OCI-LY7 (cell line): ENCODE results near the gene SYNE3. TPM values are rescaled to one million over a fixed set of nuclear protein-coding genes. Genes with fewer than 3 reads are reported as not detected.

Experiments
- BruUV-seq: library from RNA; stranded (reverse); fragments of 400-500 nt; replicated peaks from 2 replicates; lab custom pipeline; 2021; lab: Mats Ljungman, UMichigan
- CTCF ChIA-PET: fragments of 300-600 bp; sonication (Branson Sonifier 250); formaldehyde crosslinking; loops from one replicate; lab custom pipeline; 2022; ENCODE audit warnings: antibody characterized with exemption; ENCODE audit not compliant: unreplicated experiment; lab: Charles Lee
- POLR2A ChIA-PET: fragments of 300-600 bp; sonication (Branson Sonifier 250); formaldehyde crosslinking; loops from one replicate; lab custom pipeline; 2022; ENCODE audit warnings: antibody characterized with exemption; lab: Charles Lee
- DNase-seq: peaks from one replicate; pipeline ENCODE4 v3.0.0-alpha.2; 2015; ENCODE audit warnings: low spot score
- H2AFZ ChIP-seq: fragments of 200-600 bp; sonication (generic), shearing (Covaris generic); 2 replicates; pipeline ENCODE4 v1.6.1; 2014; ENCODE audit warnings: mild to moderate bottlenecking, antibody characterized with exemption, low read length, moderate library complexity
- H3K27ac ChIP-seq: fragments of 200-600 bp; sonication (generic); 2 replicates; pipeline ENCODE4 v1.5.1; 2014; ENCODE audit warnings: mixed run types, low read depth, mild to moderate bottlenecking, moderate library complexity, low read length, inconsistent platforms; ENCODE audit not compliant: poor library complexity, severe bottlenecking
- H3K36me3 ChIP-seq: fragments of 200-600 bp; sonication (generic); 2 replicates; pipeline ENCODE4 v1.6.1; 2014; ENCODE audit warnings: mild to moderate bottlenecking, antibody characterized with exemption, low read length, moderate library complexity, mixed read lengths; ENCODE audit not compliant: insufficient read depth
- H3K4me1 ChIP-seq: fragments of 200-600 bp; sonication (generic); 2 replicates; pipeline ENCODE4 v1.5.1; 2014; ENCODE audit warnings: mild to moderate bottlenecking, low read length; ENCODE audit not compliant: insufficient read depth, poor library complexity, severe bottlenecking
- H3K4me2 ChIP-seq: fragments of 200-600 bp; sonication (generic); 2 replicates; pipeline ENCODE4 v1.6.1; 2014; ENCODE audit warnings: mild to moderate bottlenecking, low read length
- H3K4me3 ChIP-seq: fragments of 200-600 bp; sonication (generic); 2 replicates; pipeline ENCODE4 v1.5.1; 2014; ENCODE audit warnings: mild to moderate bottlenecking, low read depth, low read length; ENCODE audit not compliant: poor library complexity, severe bottlenecking
- H3K79me2 ChIP-seq: fragments of 200-600 bp; sonication (generic); 2 replicates; pipeline ENCODE4 v1.6.1; 2016; ENCODE audit warnings: low read depth, mild to moderate bottlenecking, low read length, moderate library complexity, mixed read lengths; ENCODE audit not compliant: insufficient read depth
- H3K9me2 ChIP-seq: fragments of 200-600 bp; sonication (generic); 2 replicates; pipeline ENCODE4 v1.6.1; 2016; ENCODE audit warnings: mild to moderate bottlenecking, low read length, mixed read lengths; ENCODE audit not compliant: insufficient read depth
- H3K9me3 ChIP-seq: fragments of 200-600 bp; sonication (generic); 2 replicates; pipeline ENCODE4 v1.6.1; 2014; ENCODE audit warnings: mild to moderate bottlenecking, mixed run types, low read length, mixed read lengths
- H4K20me1 ChIP-seq: fragments of 200-600 bp; sonication (generic); 2 replicates; pipeline ENCODE4 v1.6.1; 2014; ENCODE audit warnings: mild to moderate bottlenecking, antibody characterized with exemption, low read length, moderate library complexity, mixed read lengths; ENCODE audit not compliant: insufficient read depth
- EZH2phosphoT487 ChIP-seq: fragments of 200-600 bp; sonication (generic); IDR thresholded peaks from 2 replicates; pipeline ENCODE4 v1.6.1; 2018; ENCODE audit warnings: low read depth, borderline replicate concordance, mild to moderate bottlenecking, mixed run types, antibody characterized with exemption, low read length, moderate library complexity, mixed read lengths
- intact Hi-C: fragments of 100-400 bp; cut with micrococcal nuclease; formaldehyde crosslinking; loops from one replicate; pipeline ENCODE4 v1.10.0; 2022; ENCODE audit not compliant: unreplicated experiment
- total RNA-seq, 2 experiments: library from RNA; depleted of rRNA in 1 of 2; stranded (reverse); fragments of >200 nt in 1 of 2; shearing (Covaris generic) in 1 of 2; gene quantifications; 2 replicates each; pipeline ENCODE4 v1.2.3, GENCODE V29; 2014 to 2022
- TF ChIP-seq, protein P1 (sequence below): fragments of 200-600 bp; sonication (generic); conservative IDR thresholded peaks from 2 replicates; pipeline ENCODE4 v1.5.1; 2014; ENCODE audit warnings: mild to moderate bottlenecking, antibody characterized with exemption, low read length, moderate library complexity, mixed read lengths

The SYNE3 gene
- total RNA-seq, 2 experiments from 2014 or later: 0.60 to 4.1 TPM

DNA sequence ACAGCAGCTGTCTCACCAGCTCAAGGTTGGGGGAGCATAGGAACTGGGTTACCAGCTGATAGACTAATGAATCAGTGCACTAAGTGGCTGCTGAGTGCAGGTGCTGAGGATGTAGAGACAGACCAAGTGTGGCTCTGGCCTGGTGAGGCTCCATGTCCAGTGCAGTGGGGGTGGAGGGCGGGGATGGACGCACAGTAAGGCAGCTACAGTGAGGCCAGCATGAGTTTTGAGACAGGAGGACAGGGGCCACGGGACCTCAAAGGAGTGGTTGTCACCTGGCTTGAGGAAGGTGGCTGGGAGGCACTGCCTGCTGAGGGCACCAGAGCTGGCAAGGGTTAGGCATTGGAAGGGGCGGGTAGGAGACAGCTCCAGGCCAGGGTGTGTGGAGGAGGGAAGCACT is 37.0 kb downstream of the SYNE3 start:
- no TSS peak for BruUV-seq
- Histone ChIP-seq H3K79me2 (no peaks in the 10 kb centered on the region), H3K27ac (no peak overlapping the region), H3K4me2 (no peak overlapping the region), H2AFZ (no peak overlapping the region), H3K9me2 (no peaks in the 10 kb centered on the region), H3K36me3 (no peaks in the 10 kb centered on the region), H3K4me3 (no peak overlapping the region), H4K20me1 (no peaks in the 10 kb centered on the region), H3K9me3 (no peaks in the 10 kb centered on the region), H3K4me1 (peaks cover 20% of the 10 kb centered on the region)
- DNase-seq: no peak
- CTCF ChIA-PET: no interaction called here
- TF ChIP-seq EZH2phosphoT487: no peak
- TF ChIP-seq, protein P1, sequence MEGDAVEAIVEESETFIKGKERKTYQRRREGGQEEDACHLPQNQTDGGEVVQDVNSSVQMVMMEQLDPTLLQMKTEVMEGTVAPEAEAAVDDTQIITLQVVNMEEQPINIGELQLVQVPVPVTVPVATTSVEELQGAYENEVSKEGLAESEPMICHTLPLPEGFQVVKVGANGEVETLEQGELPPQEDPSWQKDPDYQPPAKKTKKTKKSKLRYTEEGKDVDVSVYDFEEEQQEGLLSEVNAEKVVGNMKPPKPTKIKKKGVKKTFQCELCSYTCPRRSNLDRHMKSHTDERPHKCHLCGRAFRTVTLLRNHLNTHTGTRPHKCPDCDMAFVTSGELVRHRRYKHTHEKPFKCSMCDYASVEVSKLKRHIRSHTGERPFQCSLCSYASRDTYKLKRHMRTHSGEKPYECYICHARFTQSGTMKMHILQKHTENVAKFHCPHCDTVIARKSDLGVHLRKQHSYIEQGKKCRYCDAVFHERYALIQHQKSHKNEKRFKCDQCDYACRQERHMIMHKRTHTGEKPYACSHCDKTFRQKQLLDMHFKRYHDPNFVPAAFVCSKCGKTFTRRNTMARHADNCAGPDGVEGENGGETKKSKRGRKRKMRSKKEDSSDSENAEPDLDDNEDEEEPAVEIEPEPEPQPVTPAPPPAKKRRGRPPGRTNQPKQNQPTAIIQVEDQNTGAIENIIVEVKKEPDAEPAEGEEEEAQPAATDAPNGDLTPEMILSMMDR: no peak
- intact Hi-C loops: no loop called here
- POLR2A ChIA-PET: interaction anchor here (0.6 to 2.3 kb wide), 5 partner anchors 10 to 249 kb away, joined by 3 to 9 read pairs (median 3); no protein-coding TSS in a partner anchor

DNA sequence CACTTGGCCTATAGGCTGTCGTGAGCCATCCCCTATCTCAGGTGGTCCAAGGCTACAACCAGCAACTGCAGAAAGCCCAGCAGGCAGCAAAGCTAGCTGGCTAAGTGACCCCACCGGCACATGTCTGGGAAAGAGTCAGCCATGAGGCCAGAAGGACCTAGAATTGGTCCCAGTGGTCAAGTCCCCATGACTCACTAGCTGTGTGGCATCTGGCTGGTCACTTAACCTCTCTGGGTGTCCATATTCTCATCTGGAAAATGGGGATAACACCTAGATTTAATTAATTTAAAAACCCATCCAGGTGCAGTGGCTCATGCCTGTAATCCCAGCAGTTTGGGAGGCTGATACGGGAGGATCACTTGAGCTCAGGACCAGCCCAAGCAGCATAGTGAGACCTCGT is 37.6 kb downstream of the SYNE3 start:
- POLR2A ChIA-PET: interaction anchor here (0.6 to 2.3 kb wide), 5 partner anchors 11 to 250 kb away, joined by 3 to 9 read pairs (median 3); no protein-coding TSS in a partner anchor
- no peaks in the 10 kb centered on the region for H3K9me2 ChIP-seq
- no peak overlapping the region for H2AFZ ChIP-seq
- no TSS peak for BruUV-seq
- CTCF ChIA-PET: no interaction called here
- TF ChIP-seq, protein P1: no peak
- TF ChIP-seq EZH2phosphoT487: no peak
- intact Hi-C loops: no loop called here
- no peak overlapping the region for H3K4me3 ChIP-seq
- no peaks in the 10 kb centered on the region for H3K36me3 ChIP-seq
- no peak overlapping the region for H3K4me2 ChIP-seq
- H4K20me1 ChIP-seq: no peaks in the 10 kb centered on the region
- peaks cover 20% of the 10 kb centered on the region for H3K4me1 ChIP-seq
- no peak for DNase-seq
- no peaks in the 10 kb centered on the region for H3K79me2 ChIP-seq
- H3K9me3 ChIP-seq: no peaks in the 10 kb centered on the region
- no peak overlapping the region for H3K27ac ChIP-seq

DNA sequence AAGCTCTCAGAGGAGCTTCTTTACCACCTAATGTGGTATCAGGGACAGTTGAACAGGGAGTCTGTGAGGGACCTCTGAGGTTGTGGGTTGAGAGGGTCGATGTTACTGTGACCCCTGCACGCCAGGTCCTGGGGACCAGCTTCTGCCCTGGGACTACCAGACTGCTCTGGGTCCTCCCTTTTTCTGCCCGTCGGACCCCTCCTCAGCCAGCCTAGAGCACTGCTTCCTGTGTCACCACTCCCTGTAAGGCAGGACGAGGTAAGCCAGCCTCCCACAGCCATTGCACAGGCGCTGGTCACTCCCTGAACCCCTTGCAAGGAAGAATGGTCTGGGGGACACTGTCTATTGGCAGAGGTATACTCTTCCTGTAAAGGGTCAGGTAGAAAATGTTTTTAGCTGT is 38.1 kb downstream of the SYNE3 start:
- H3K79me2 ChIP-seq: no peaks in the 10 kb centered on the region
- no peaks in the 10 kb centered on the region for H3K9me3 ChIP-seq
- ChIA-PET CTCF (no interaction called here), POLR2A (interaction anchor here (1.0 to 2.3 kb wide), 2 partner anchors 15 to 18 kb away, joined by 3 to 8 read pairs; no protein-coding TSS in a partner anchor)
- no peak overlapping the region for H3K4me2 ChIP-seq
- H4K20me1 ChIP-seq: no peaks in the 10 kb centered on the region
- no peaks in the 10 kb centered on the region for H3K36me3 ChIP-seq
- H3K9me2 ChIP-seq: no peaks in the 10 kb centered on the region
- H2AFZ ChIP-seq: no peak overlapping the region
- no TSS peak for BruUV-seq
- TF ChIP-seq, protein P1: no peak
- TF ChIP-seq EZH2phosphoT487: no peak
- H3K4me1 ChIP-seq: peaks cover 21% of the 10 kb centered on the region
- H3K27ac ChIP-seq: no peak overlapping the region
- no peak overlapping the region for H3K4me3 ChIP-seq
- no peak for DNase-seq
- intact Hi-C loops: no loop called here
